K562 (cell line): ENCODE measurements around the gene UQCRH.

Experiments used
- ARID2 ChIP-seq: fragments of 450-650 bp; IDR thresholded peaks from 2 replicates; pipeline ENCODE4 v1.6.1; 2017; ENCODE audit warnings: antibody characterized with exemption, mild to moderate bottlenecking
- CEBPZ ChIP-seq: fragments of 150-350 bp; IDR thresholded peaks from 2 replicates; pipeline ENCODE4 v1.6.1; 2014; ENCODE audit warnings: low read depth, mild to moderate bottlenecking, low read length, borderline replicate concordance
- CTCF ChIP-seq, 3 experiments: IDR thresholded peaks in 2 of 3; conservative IDR thresholded peaks in 1 of 3; 2 replicates each; pipeline ENCODE4 v1.5.1; 2011 to 2012; ENCODE audit warnings: low read length in 3 of 3, mild to moderate bottlenecking in 3 of 3, control low read depth in 2 of 3, improper control_type of control experiment in 1 of 3, inconsistent platforms in 1 of 3, low read depth in 1 of 3, mixed read lengths in 1 of 3, moderate library complexity in 1 of 3; ENCODE audit not compliant: insufficient read depth in 2 of 3
- HDGF ChIP-seq: fragments of 450-650 bp; IDR thresholded peaks from 2 replicates; pipeline ENCODE4 v1.6.1; 2016
- JUNB ChIP-seq: fragments of 450-650 bp; formaldehyde crosslinking; conservative IDR thresholded peaks from 2 replicates; pipeline ENCODE4 v1.4.0; 2020; ENCODE audit warnings: mild to moderate bottlenecking
- POLR2A ChIP-seq: fragments of 450-650 bp; conservative IDR thresholded peaks from 2 replicates; pipeline ENCODE4 v1.6.1; 2016
- POLR2AphosphoS5 ChIP-seq: IDR thresholded peaks from 2 replicates; pipeline ENCODE4 v1.6.1; 2011; ENCODE audit warnings: mild to moderate bottlenecking, low read depth, low read length, moderate library complexity; ENCODE audit not compliant: control insufficient read depth, insufficient read depth
- RFX5 ChIP-seq: IDR thresholded peaks from 2 replicates; pipeline ENCODE4 v1.6.1; 2011; ENCODE audit warnings: low read depth, mild to moderate bottlenecking, improper control_type of control experiment, low read length
- SNRNP70 ChIP-seq: fragments of 200-400 bp; formaldehyde crosslinking; optimal IDR thresholded peaks from 2 replicates; pipeline ENCODE3; 2017; ENCODE audit warnings: low read depth, low read length
- YY1 ChIP-seq, 3 experiments: IDR thresholded peaks; 2 replicates each; pipeline ENCODE4 v1.6.1; 2011; ENCODE audit warnings: low read length in 2 of 3, mild to moderate bottlenecking in 2 of 3, moderate library complexity in 2 of 3, borderline replicate concordance in 1 of 3, control low read depth in 1 of 3, low read depth in 1 of 3; ENCODE audit not compliant: insufficient read depth in 3 of 3, insufficient replicate concordance in 2 of 3, control insufficient read depth in 1 of 3, insufficient read length in 1 of 3; ENCODE audit errors: extremely low read depth in 1 of 3
- ZHX1 ChIP-seq: fragments of 150-350 bp; conservative IDR thresholded peaks from 2 replicates; pipeline ENCODE4 v1.6.1; 2014; ENCODE audit warnings: low read length
- TF ChIP-seq, protein P1 (sequence below): sonication (generic); formaldehyde crosslinking; IDR thresholded peaks from 2 replicates; pipeline ENCODE4 v1.8.1; 2023; ENCODE audit warnings: mild to moderate bottlenecking, missing genetic modification reagents

DNA sequence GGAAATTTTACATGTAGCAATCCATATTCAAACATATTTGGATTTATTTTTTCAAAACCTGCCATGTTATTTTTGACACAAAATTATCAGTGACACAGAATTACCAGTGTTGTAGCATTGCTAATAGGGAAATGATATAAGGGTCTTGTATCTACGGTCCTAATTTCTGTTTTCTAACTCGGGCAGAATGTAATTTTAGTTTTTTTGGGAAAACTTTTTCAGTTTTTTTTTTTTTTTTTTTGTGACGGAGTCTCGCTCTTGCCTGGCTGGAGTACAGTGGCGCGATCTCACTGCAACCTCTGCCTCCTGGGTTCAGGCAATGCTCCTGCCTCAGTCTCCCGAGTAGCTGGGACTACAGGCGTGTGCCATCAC, 2.6 kb downstream of the UQCRH start:
- no peak for TF ChIP-seq CTCF (IDR thresholded peaks at IDR 0.05 in 2 of 3, conservative IDR thresholded peaks at IDR 0.05 in 1 of 3; ENCODE audit: insufficient read depth in 2 of 3, low read depth in 1 of 3, low read length in 3 of 3)
- TF ChIP-seq SNRNP70 = no peak
- no peak for TF ChIP-seq POLR2AphosphoS5
- TF ChIP-seq JUNB (CRISPR knock-in tag) = no peak
- TF ChIP-seq ARID2 = no peak
- TF ChIP-seq CEBPZ = no peak
- TF ChIP-seq POLR2A = no peak; the same call in 1 of the 2 replicates
- TF ChIP-seq YY1 (IDR thresholded peaks at IDR 0.05; ENCODE audit: borderline replicate concordance in 1 of 3, control insufficient read depth in 1 of 3, extremely low read depth in 1 of 3, insufficient read depth in 3 of 3, insufficient read length in 1 of 3, insufficient replicate concordance in 2 of 3, low read depth in 1 of 3, low read length in 2 of 3) = no peak
- TF ChIP-seq, protein P1, sequence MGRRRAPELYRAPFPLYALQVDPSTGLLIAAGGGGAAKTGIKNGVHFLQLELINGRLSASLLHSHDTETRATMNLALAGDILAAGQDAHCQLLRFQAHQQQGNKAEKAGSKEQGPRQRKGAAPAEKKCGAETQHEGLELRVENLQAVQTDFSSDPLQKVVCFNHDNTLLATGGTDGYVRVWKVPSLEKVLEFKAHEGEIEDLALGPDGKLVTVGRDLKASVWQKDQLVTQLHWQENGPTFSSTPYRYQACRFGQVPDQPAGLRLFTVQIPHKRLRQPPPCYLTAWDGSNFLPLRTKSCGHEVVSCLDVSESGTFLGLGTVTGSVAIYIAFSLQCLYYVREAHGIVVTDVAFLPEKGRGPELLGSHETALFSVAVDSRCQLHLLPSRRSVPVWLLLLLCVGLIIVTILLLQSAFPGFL (CRISPR knock-in tag) = no peak
- no peak for TF ChIP-seq RFX5
- TF ChIP-seq ZHX1 = no peak
- TF ChIP-seq HDGF = no peak
